Gastroesophageal sphincter (tissue), 3 donors: ENCODE data around the gene RHOG.

Source experiments
- EP300 ChIP-seq: sonication (generic); formaldehyde crosslinking; IDR thresholded peaks from one replicate; pipeline ENCODE4 v1.6.1; 2017; ENCODE audit warnings: antibody characterized with exemption, mild to moderate bottlenecking
- POLR2A ChIP-seq, 2 donors: fragments of 450-650 bp; IDR thresholded peaks; one replicate each; pipeline ENCODE4 v1.6.1; 2017; ENCODE audit warnings: antibody characterized with exemption in 2 of 2, mild to moderate bottlenecking in 2 of 2, moderate library complexity in 1 of 2
- TF ChIP-seq, protein P1 (sequence below), 4 experiments: fragments of 200-600 bp in 2 of 4; fragments of 450-650 bp in 2 of 4; sonication (generic) in 1 of 4; IDR thresholded peaks; one replicate each; pipeline ENCODE4 v1.5.1; 2017 to 2019; ENCODE audit warnings: antibody characterized with exemption in 4 of 4, mild to moderate bottlenecking in 2 of 4, moderate library complexity in 2 of 4

DNA sequence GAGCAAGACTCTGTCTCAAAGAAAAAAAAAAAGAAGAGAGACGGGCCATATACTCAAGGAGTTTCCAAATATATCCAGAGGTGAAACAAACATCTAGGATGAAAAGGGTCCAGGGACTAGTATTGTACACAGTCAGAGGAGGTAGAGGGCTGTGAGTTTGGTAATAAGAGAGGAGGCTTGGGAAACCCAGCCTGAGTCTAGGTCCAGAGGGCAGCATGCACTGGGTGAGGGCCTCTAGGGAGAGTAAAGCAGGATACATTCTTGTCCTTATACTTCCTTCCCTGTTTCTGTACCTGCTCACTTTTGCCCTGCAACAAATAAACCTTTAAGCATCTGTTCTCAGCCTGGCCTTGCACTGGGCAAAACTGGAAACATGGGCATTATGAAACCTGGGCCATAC lies 46.2 kb upstream of the RHOG start:
- TF ChIP-seq, protein P1, sequence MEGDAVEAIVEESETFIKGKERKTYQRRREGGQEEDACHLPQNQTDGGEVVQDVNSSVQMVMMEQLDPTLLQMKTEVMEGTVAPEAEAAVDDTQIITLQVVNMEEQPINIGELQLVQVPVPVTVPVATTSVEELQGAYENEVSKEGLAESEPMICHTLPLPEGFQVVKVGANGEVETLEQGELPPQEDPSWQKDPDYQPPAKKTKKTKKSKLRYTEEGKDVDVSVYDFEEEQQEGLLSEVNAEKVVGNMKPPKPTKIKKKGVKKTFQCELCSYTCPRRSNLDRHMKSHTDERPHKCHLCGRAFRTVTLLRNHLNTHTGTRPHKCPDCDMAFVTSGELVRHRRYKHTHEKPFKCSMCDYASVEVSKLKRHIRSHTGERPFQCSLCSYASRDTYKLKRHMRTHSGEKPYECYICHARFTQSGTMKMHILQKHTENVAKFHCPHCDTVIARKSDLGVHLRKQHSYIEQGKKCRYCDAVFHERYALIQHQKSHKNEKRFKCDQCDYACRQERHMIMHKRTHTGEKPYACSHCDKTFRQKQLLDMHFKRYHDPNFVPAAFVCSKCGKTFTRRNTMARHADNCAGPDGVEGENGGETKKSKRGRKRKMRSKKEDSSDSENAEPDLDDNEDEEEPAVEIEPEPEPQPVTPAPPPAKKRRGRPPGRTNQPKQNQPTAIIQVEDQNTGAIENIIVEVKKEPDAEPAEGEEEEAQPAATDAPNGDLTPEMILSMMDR (IDR thresholded peaks at IDR 0.05) = no peak
- TF ChIP-seq EP300 (no peak), POLR2A (IDR thresholded peaks at IDR 0.05) (no peak)
